GM12878 (cell line): ENCODE data around the gene BEST2.

Source experiments
- BACH1 ChIP-seq: fragments of 450-650 bp; IDR thresholded peaks from 2 replicates; pipeline ENCODE4 v1.6.1; 2017; ENCODE audit warnings: mild to moderate bottlenecking, borderline replicate concordance
- CEBPB ChIP-seq, 2 experiments: fragments of 150-350 bp in 1 of 2; IDR thresholded peaks; 2 replicates each; pipeline ENCODE4 v1.6.1; 2012 to 2014; ENCODE audit warnings: low read depth in 2 of 2, low read length in 2 of 2, borderline replicate concordance in 1 of 2, inconsistent platforms in 1 of 2
- CTCF ChIP-seq, 3 experiments: IDR thresholded peaks in 2 of 3; conservative IDR thresholded peaks in 1 of 3; 2 replicates each; pipeline ENCODE4 v1.5.1; 2011; ENCODE audit warnings: low read depth in 3 of 3, low read length in 3 of 3, mild to moderate bottlenecking in 3 of 3, control low read depth in 2 of 3, moderate library complexity in 2 of 3, inconsistent platforms in 1 of 3, mixed read lengths in 1 of 3; ENCODE audit not compliant: control insufficient read depth in 2 of 3, insufficient read depth in 1 of 3; ENCODE audit errors: extremely low read depth in 1 of 3
- HDAC6 ChIP-seq: fragments of 200-600 bp; sonication (generic); IDR thresholded peaks from one replicate; pipeline ENCODE4 v1.8.0; 2017; ENCODE audit warnings: antibody characterized with exemption; ENCODE audit not compliant: unreplicated experiment
- NRF1 ChIP-seq: conservative IDR thresholded peaks from 2 replicates; pipeline ENCODE4 v1.6.1; 2011; ENCODE audit warnings: mild to moderate bottlenecking, low read depth, low read length, improper control_type of control experiment
- POLR2A ChIP-seq: IDR thresholded peaks from 2 replicates; pipeline ENCODE4 v1.6.1; 2011; ENCODE audit warnings: low read depth, mild to moderate bottlenecking, low read length
- POLR2AphosphoS5 ChIP-seq: IDR thresholded peaks from 2 replicates; pipeline ENCODE4 v1.6.1; 2011; ENCODE audit warnings: mild to moderate bottlenecking, low read length, inconsistent platforms
- SMC3 ChIP-seq: IDR thresholded peaks from 2 replicates; pipeline ENCODE4 v1.6.1; 2011; ENCODE audit warnings: low read length, improper control_type of control experiment, borderline replicate concordance
- TCF3 ChIP-seq: IDR thresholded peaks from 2 replicates; pipeline ENCODE4 v1.6.1; 2012; ENCODE audit warnings: low read depth, mild to moderate bottlenecking, low read length, borderline replicate concordance; ENCODE audit not compliant: insufficient read depth
- USF2 ChIP-seq: IDR thresholded peaks from 2 replicates; pipeline ENCODE4 v1.6.1; 2011; ENCODE audit warnings: low read depth, low read length, improper control_type of control experiment, borderline replicate concordance
- TF ChIP-seq, protein P1 (sequence below): IDR thresholded peaks from 2 replicates; pipeline ENCODE4 v1.6.1; 2012; ENCODE audit warnings: low read depth, low read length, improper control_type of control experiment

DNA sequence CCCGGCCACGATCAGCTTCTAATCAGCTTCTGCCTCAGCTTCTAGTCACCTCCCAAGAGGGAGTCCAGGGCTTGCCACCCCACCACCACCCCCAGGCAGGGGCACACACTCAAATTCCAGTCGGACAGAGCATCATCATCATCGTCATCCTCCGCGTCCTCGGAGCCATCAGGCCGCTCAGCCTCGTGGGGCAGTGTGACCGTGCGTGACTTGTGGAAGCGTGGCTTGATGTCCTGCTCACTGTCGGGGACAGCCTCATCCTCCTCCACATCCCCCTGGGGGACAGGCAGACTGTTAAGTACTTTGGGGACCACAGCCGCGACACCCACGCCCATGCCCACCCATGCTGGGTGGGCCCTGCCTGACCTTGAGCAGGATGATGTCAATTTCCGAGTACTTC is 40.4 kb upstream of the BEST2 start:
- TF ChIP-seq POLR2A (no peak), HDAC6 (no peak), NRF1 (no peak), CTCF (IDR thresholded peaks at IDR 0.05 in 2 of 3, conservative IDR thresholded peaks at IDR 0.05 in 1 of 3; ENCODE audit: control insufficient read depth in 2 of 3, extremely low read depth in 1 of 3, insufficient read depth in 1 of 3, low read depth in 3 of 3, low read length in 3 of 3) (no peak), TCF3 (no peak), POLR2AphosphoS5 (no peak), CEBPB (IDR thresholded peaks at IDR 0.05; ENCODE audit: borderline replicate concordance in 1 of 2, low read depth in 2 of 2, low read length in 2 of 2) (no peak), SMC3 (no peak), USF2 (no peak), BACH1 (no peak)
- TF ChIP-seq, protein P1, sequence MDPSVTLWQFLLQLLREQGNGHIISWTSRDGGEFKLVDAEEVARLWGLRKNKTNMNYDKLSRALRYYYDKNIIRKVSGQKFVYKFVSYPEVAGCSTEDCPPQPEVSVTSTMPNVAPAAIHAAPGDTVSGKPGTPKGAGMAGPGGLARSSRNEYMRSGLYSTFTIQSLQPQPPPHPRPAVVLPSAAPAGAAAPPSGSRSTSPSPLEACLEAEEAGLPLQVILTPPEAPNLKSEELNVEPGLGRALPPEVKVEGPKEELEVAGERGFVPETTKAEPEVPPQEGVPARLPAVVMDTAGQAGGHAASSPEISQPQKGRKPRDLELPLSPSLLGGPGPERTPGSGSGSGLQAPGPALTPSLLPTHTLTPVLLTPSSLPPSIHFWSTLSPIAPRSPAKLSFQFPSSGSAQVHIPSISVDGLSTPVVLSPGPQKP = no peak
